ENCODE results near the gene CHD9. TPM values are rescaled to one million over a fixed set of nuclear protein-coding genes. Genes with fewer than 3 reads are reported as not detected.

Gene CHD9
- total RNA-seq, 1 donor from 2014 or later: 67.4 TPM

DNA sequence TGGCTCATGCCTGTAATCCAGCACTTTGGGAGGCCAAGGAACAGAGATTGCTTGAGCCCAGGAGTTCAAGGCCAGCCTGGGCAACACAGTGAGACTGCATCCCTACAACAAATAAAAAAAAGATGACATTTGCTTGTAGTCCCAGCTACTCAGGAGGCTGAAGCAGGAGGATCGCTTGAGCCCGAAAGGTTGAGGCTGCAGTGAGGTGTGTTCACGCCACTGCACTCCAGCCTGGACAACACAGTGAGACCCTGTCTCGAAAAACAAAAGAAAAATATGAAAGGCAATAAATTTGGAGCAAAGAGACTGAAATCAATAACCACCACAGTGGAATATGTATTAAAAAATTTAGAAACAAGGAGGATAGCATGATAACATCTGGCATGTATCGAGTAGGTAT is 235.7 kb downstream of the CHD9 start:
- peaks cover 92% of the 10 kb centered on the region for H3K36me3 Mint-ChIP-seq (ENCODE audit: low read depth)
- CTCF ChIA-PET: no interaction called here
- POLR2A ChIA-PET: no interaction called here
- H3K27ac Mint-ChIP-seq: no peak overlapping the region
- intact Hi-C loops (cut with micrococcal nuclease): no loop called here
- no peaks in the 10 kb centered on the region for H3K27me3 Mint-ChIP-seq
- TF ChIP-seq, protein P1, sequence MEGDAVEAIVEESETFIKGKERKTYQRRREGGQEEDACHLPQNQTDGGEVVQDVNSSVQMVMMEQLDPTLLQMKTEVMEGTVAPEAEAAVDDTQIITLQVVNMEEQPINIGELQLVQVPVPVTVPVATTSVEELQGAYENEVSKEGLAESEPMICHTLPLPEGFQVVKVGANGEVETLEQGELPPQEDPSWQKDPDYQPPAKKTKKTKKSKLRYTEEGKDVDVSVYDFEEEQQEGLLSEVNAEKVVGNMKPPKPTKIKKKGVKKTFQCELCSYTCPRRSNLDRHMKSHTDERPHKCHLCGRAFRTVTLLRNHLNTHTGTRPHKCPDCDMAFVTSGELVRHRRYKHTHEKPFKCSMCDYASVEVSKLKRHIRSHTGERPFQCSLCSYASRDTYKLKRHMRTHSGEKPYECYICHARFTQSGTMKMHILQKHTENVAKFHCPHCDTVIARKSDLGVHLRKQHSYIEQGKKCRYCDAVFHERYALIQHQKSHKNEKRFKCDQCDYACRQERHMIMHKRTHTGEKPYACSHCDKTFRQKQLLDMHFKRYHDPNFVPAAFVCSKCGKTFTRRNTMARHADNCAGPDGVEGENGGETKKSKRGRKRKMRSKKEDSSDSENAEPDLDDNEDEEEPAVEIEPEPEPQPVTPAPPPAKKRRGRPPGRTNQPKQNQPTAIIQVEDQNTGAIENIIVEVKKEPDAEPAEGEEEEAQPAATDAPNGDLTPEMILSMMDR (IDR thresholded peaks at IDR 0.05): no peak
- H3K4me1 Mint-ChIP-seq: no peaks in the 10 kb centered on the region
- H3K4me3 Mint-ChIP-seq: no peak overlapping the region
- no peaks in the 10 kb centered on the region for H3K9me3 Mint-ChIP-seq
- no peak for DNase-seq
- ATAC-seq (ENCODE audit: low read depth): no peak

DNA sequence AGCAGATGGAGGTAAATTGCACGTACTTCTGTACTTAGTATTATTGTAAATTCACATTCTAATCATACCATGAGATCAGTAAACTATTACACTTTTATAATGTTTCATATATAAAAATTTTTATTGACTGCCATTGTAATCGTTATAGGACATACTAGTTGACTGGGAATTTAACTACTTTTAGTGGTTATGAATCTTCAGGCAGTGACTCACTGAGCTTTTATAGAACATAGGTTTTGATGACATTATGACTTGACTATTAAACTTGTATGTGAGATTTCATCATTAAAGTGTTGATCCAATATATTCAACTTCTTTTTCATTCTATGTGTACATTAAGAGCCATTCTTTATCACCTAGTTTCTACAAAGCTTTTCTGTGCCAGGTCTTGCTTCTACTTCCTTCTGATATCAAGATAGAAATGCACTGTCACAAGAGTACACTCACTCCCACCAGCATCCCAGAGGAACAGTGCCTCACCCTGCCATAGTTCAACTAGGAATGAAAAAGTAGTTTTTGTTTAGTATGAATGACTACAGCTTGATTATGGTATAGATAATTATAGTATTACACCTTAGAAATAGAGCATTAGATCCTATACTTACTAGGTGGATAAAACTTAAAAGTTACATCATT is 237.1 kb downstream of the CHD9 start:
- no peaks in the 10 kb centered on the region for H3K4me1 Mint-ChIP-seq
- no peak for DNase-seq
- H3K9me3 Mint-ChIP-seq: no peaks in the 10 kb centered on the region
- H3K4me3 Mint-ChIP-seq: no peak overlapping the region
- ATAC-seq (ENCODE audit: low read depth): no peak
- ChIA-PET CTCF (interaction anchor here (1.0 kb wide), 1 partner anchor 237 kb away, joined by 3 read pairs; the partner anchor contains the start of gene CHD9), POLR2A (interaction anchor here (0.6 kb wide), 1 partner anchor 227 kb away, joined by 3 read pairs; no protein-coding TSS in a partner anchor)
- no peak overlapping the region for H3K27ac Mint-ChIP-seq
- TF ChIP-seq, protein P1 (IDR thresholded peaks at IDR 0.05): no peak
- intact Hi-C loops (cut with micrococcal nuclease): no loop called here
- no peaks in the 10 kb centered on the region for H3K27me3 Mint-ChIP-seq
- H3K36me3 Mint-ChIP-seq (ENCODE audit: low read depth): peaks cover 90% of the 10 kb centered on the region

DNA sequence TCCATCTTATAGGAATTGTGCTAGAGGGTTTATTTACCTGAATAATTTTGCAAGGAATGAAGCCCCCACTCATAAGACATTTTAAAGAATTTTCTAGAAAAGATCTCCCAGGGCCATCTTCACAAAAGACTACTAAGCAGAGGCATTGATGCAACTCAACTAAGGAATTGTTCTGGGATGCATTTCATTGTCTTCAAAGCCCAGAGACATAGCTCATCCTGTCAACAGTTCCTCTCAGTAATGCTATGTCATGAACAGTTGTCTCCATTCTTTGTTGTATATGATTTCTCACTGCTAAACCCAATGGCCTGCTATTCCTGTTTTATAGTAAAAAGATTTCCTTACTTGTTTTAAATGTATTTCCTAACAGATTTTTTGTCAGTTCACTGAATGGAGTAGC is 242.7 kb downstream of the CHD9 start:
- ChIA-PET POLR2A (no interaction called here), CTCF (interaction anchor here (1.0 kb wide), 1 partner anchor 20 kb away, joined by 3 read pairs; no protein-coding TSS in a partner anchor)
- Mint-ChIP-seq H3K9me3 (no peaks in the 10 kb centered on the region), H3K27me3 (no peaks in the 10 kb centered on the region), H3K27ac (peak overlapping the region; percentile 1), H3K4me3 (no peak overlapping the region), H3K36me3 (ENCODE audit: low read depth) (peaks cover 78% of the 10 kb centered on the region), H3K4me1 (no peaks in the 10 kb centered on the region)
- TF ChIP-seq, protein P1 (IDR thresholded peaks at IDR 0.05): no peak
- DNase-seq: no peak
- no peak for ATAC-seq (ENCODE audit: low read depth)
- intact Hi-C loops (cut with micrococcal nuclease): no loop called here

DNA sequence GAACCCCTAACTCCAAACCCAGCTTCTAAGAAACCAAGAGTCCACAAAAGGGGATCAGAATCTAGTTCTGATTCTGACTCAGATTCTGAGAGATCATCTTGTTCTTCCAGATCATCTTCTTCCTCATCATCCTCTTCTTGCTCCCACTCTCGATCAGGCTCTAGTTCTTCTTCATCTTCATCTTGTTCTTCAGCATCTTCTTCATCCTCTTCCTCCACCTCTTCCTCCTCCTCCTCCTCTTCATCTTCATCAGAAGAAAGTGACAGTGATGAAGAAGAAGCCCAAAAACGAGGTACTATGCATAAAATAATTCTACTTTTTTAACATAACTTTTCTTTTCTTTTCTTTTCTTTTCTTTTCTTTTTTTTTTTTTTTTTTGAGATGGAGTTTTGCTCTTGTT is 249.5 kb downstream of the CHD9 start:
- H3K4me1 Mint-ChIP-seq: no peaks in the 10 kb centered on the region
- TF ChIP-seq, protein P1 (IDR thresholded peaks at IDR 0.05): no peak
- DNase-seq (no peak), ATAC-seq (ENCODE audit: low read depth) (no peak)
- ChIA-PET POLR2A (no interaction called here), CTCF (no interaction called here)
- H3K4me3 Mint-ChIP-seq: no peak overlapping the region
- no peaks in the 10 kb centered on the region for H3K9me3 Mint-ChIP-seq
- no peaks in the 10 kb centered on the region for H3K27me3 Mint-ChIP-seq
- H3K36me3 Mint-ChIP-seq (ENCODE audit: low read depth): peaks cover 77% of the 10 kb centered on the region
- H3K27ac Mint-ChIP-seq: no peak overlapping the region
- intact Hi-C loops (cut with micrococcal nuclease): no loop called here

DNA sequence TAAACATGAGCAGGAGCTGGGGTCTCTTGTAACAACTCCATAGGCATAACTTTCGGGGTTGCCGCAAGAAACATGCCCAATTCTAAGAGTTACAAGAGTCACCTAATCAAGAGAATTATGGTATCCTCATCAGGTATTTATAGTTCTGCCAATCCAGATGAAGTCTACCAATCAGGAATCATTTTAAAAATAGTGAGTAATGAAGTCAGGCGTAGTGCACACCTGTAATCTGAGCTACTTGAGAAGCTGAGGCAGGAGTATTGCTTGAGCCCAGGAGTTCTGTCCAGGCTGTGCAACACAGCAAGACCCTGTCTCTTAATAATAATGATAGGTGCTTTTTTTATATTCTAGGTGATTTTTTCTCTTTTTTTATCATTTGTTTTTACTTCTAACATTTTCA is 251.0 kb downstream of the CHD9 start:
- intact Hi-C loops (cut with micrococcal nuclease): no loop called here

More for the DNA sequence above, 251.0 kb downstream of the CHD9 start:
- DNase-seq: no peak
- Mint-ChIP-seq H3K27ac (no peak overlapping the region), H3K27me3 (no peaks in the 10 kb centered on the region), H3K9me3 (no peaks in the 10 kb centered on the region), H3K36me3 (ENCODE audit: low read depth) (peaks cover 75% of the 10 kb centered on the region), H3K4me3 (no peak overlapping the region), H3K4me1 (no peaks in the 10 kb centered on the region)
- ATAC-seq (ENCODE audit: low read depth): no peak
- POLR2A ChIA-PET: no interaction called here
- CTCF ChIA-PET: no interaction called here
- TF ChIP-seq, protein P1 (IDR thresholded peaks at IDR 0.05): no peak
